KMS-11 (cell line): ENCODE results near the gene CCDC107.
"Not testable (repeated sequence)": the region's sequence is repeated elsewhere in the genome, so short reads cannot be mapped to it uniquely, and the experiment has no call there.

Experiments
- H2AFZ ChIP-seq: fragments of 200-600 bp; sonication (generic); 2 replicates; pipeline ENCODE4 v1.6.1; 2016; ENCODE audit warnings: antibody characterized with exemption, mixed run types, low read depth
- H3K27ac ChIP-seq: fragments of 200-600 bp; sonication (generic); 2 replicates; pipeline ENCODE4 v1.6.1; 2016; ENCODE audit warnings: mild to moderate bottlenecking, mixed run types
- H3K27me3 ChIP-seq: fragments of 200-600 bp; sonication (generic); 2 replicates; pipeline ENCODE4 v1.6.1; 2017; ENCODE audit warnings: mild to moderate bottlenecking, low read depth, mixed run types, moderate library complexity; ENCODE audit not compliant: insufficient read depth
- H3K36me3 ChIP-seq: fragments of 200-600 bp; sonication (generic); 2 replicates; pipeline ENCODE4 v1.6.1; 2017; ENCODE audit warnings: mild to moderate bottlenecking, mixed run types; ENCODE audit not compliant: insufficient read depth
- H3K4me1 ChIP-seq: fragments of 200-600 bp; sonication (generic); 2 replicates; pipeline ENCODE4 v1.6.1; 2016; ENCODE audit warnings: mild to moderate bottlenecking, low read depth, mixed run types; ENCODE audit not compliant: poor library complexity, severe bottlenecking
- H3K4me2 ChIP-seq: fragments of 200-600 bp; sonication (generic); 2 replicates; pipeline ENCODE4 v1.7.0; 2016; ENCODE audit warnings: mild to moderate bottlenecking, mixed run types
- H3K4me3 ChIP-seq: fragments of 200-600 bp; sonication (generic); IDR thresholded peaks from 2 replicates; pipeline ENCODE4 v1.6.1; 2017; ENCODE audit warnings: low read depth, low read length, mixed read lengths; ENCODE audit not compliant: insufficient read depth
- H3K79me2 ChIP-seq: fragments of 200-600 bp; sonication (generic); 2 replicates; pipeline ENCODE4 v1.6.1; 2016; ENCODE audit warnings: low read depth, mixed run types; ENCODE audit not compliant: insufficient read depth
- H3K9ac ChIP-seq: fragments of 200-600 bp; sonication (generic); 2 replicates; pipeline ENCODE4 v1.6.1; 2016; ENCODE audit warnings: mild to moderate bottlenecking, mixed run types
- H4K20me1 ChIP-seq: fragments of 200-600 bp; sonication (generic); 2 replicates; pipeline ENCODE4 v1.6.1; 2016; ENCODE audit warnings: mild to moderate bottlenecking, mixed run types; ENCODE audit not compliant: insufficient read depth
- CTCF ChIP-seq: fragments of 200-600 bp; sonication (generic); conservative IDR thresholded peaks from 2 replicates; pipeline ENCODE4 v1.6.1; 2017; ENCODE audit warnings: low read depth, mild to moderate bottlenecking, antibody characterized with exemption, low read length, moderate library complexity, mixed read lengths

Gene CCDC107

GRCh38 chr9:35628389-35628991, 29.6 kb upstream of the CCDC107 start:
- no peak overlapping the region for H3K4me3 ChIP-seq
- H3K9ac ChIP-seq = no peak overlapping the region
- no peak overlapping the region for H3K27ac ChIP-seq
- H3K27me3 ChIP-seq = no peaks in the 10 kb centered on the region
- H3K79me2 ChIP-seq = no peaks in the 10 kb centered on the region
- no peak overlapping the region for H3K4me2 ChIP-seq
- TF ChIP-seq CTCF = no peak
- no peaks in the 10 kb centered on the region for H3K36me3 ChIP-seq
- H2AFZ ChIP-seq = no peak overlapping the region
- H3K4me1 ChIP-seq = no peaks in the 10 kb centered on the region
- H4K20me1 ChIP-seq = no peaks in the 10 kb centered on the region

DNA sequence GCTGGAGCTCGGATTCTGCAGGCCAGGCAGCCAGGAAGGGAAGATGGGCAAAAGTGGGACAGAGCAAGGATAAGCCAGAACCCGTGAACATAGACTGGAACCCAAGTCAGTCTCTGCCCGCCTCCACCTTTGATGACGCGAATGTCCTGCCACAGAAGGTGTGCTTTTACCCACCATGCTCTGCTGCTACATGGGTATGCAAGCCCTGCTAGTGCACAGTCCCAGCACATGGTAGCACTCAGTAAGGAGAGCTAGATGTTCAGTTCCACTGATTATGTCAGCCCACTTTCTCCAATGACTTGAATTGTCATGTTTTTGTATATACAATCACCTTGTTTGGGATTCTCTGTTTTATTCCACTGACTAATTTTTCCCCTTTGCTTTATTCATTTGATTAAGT, 28.5 kb upstream of the CCDC107 start:
- H3K27ac ChIP-seq = no peak overlapping the region
- H2AFZ ChIP-seq = no peak overlapping the region
- no peak overlapping the region for H3K9ac ChIP-seq
- no peak overlapping the region for H3K4me3 ChIP-seq
- H3K79me2 ChIP-seq = no peaks in the 10 kb centered on the region
- no peak for TF ChIP-seq CTCF
- no peaks in the 10 kb centered on the region for H3K4me1 ChIP-seq
- H3K27me3 ChIP-seq = no peaks in the 10 kb centered on the region
- no peaks in the 10 kb centered on the region for H4K20me1 ChIP-seq
- no peaks in the 10 kb centered on the region for H3K36me3 ChIP-seq
- H3K4me2 ChIP-seq = no peak overlapping the region

DNA sequence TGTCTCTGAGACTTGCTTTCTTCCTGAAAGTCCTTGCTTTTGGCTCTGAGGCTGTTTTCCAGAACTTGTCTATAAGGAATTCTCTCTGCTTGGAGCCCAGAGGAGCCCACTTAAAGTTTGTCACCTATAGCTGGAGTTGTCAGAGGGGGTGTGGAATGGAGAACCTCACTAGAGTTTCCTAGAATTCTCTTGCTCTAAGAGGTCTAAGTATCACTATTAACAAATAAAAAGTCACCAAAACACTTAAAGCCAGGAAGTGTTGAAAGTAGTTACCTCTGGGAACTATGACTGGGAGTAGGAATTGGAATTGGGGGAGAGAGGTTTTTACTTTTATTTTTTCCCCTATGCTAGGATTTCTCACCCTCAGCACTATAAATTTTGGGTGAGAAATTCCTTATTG, 22.4 kb upstream of the CCDC107 start:
- no peak overlapping the region for H3K27ac ChIP-seq
- H3K4me2 ChIP-seq = no peak overlapping the region
- H3K27me3 ChIP-seq = no peaks in the 10 kb centered on the region
- H3K79me2 ChIP-seq = no peaks in the 10 kb centered on the region
- no peaks in the 10 kb centered on the region for H3K4me1 ChIP-seq
- no peaks in the 10 kb centered on the region for H4K20me1 ChIP-seq
- no peak for TF ChIP-seq CTCF
- H3K9ac ChIP-seq = no peak overlapping the region
- H3K4me3 ChIP-seq = no peak overlapping the region
- no peaks in the 10 kb centered on the region for H3K36me3 ChIP-seq
- H2AFZ ChIP-seq = no peak overlapping the region

- no peak for TF ChIP-seq CTCF
- H3K36me3 ChIP-seq = no peaks in the 10 kb centered on the region
- H3K9ac ChIP-seq = no peak overlapping the region
- no peaks in the 10 kb centered on the region for H3K79me2 ChIP-seq
- H4K20me1 ChIP-seq = no peaks in the 10 kb centered on the region
- no peaks in the 10 kb centered on the region for H3K27me3 ChIP-seq
- no peaks in the 10 kb centered on the region for H3K4me1 ChIP-seq
- no peak overlapping the region for H3K4me2 ChIP-seq
- H3K27ac ChIP-seq = no peak overlapping the region
- H3K4me3 ChIP-seq = no peak overlapping the region
- H2AFZ ChIP-seq = no peak overlapping the region
Measured at GRCh38 chr9:35636135-35636876, 21.8 kb upstream of the CCDC107 start.

GRCh38 chr9:35636877-35637246, 21.2 kb upstream of the CCDC107 start:
- not testable (repeated sequence) for H3K27me3 ChIP-seq, H3K4me3 ChIP-seq

DNA sequence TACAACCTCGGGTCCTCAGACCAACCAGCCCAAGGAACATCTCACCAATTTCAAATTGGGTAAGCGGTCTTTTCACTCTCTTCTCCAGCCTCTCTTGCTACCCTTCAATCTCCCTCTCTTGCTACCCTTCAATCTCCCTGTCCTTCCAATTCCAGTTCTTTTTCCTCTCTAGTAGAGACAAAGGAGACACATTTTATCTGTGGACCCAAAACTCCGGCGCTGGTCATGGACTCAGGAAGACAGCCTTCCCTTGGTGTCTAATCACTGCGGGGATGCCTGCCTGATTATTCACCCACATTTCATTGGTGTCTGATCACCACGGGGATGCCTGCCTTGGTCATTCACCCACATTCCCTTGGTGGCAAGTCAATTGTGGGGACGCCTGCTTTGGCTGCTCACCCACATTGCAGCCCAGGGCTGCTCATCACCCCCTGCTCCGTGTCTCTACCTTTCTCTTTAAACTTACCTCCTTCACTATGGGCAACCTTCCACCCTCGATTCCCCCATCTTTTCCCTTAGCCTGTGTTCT, 20.6 kb upstream of the CCDC107 start:
- not testable (repeated sequence) for H3K9ac ChIP-seq, H3K79me2 ChIP-seq, H2AFZ ChIP-seq, H4K20me1 ChIP-seq, H3K4me3 ChIP-seq, H3K27ac ChIP-seq, H3K4me2 ChIP-seq, H3K36me3 ChIP-seq, H3K4me1 ChIP-seq, H3K27me3 ChIP-seq

More at GRCh38 chr9:35636877-35637246, 21.2 kb upstream of the CCDC107 start:
- not testable (repeated sequence) for H4K20me1 ChIP-seq, H2AFZ ChIP-seq, H3K4me2 ChIP-seq, H3K4me1 ChIP-seq, H3K79me2 ChIP-seq, H3K36me3 ChIP-seq, H3K9ac ChIP-seq, H3K27ac ChIP-seq

GRCh38 chr9:35638751-35639150, 19.3 kb upstream of the CCDC107 start:
- H2AFZ ChIP-seq, H3K9ac ChIP-seq, H3K27me3 ChIP-seq, H3K4me3 ChIP-seq, H3K79me2 ChIP-seq, H3K36me3 ChIP-seq, H3K4me1 ChIP-seq, H3K27ac ChIP-seq, H3K4me2 ChIP-seq, H4K20me1 ChIP-seq: not testable (repeated sequence)
